Measurements from ENCODE around the gene RAX2. TPM values are rescaled to one million over a fixed set of nuclear protein-coding genes. Genes with fewer than 3 reads are reported as not detected.

The RAX2 gene
- total and polyA plus RNA-seq, 9 of the 15 experiments (the other 6 are each of a cell fraction or from before 2014, with no cell fraction given), result not detected

DNA sequence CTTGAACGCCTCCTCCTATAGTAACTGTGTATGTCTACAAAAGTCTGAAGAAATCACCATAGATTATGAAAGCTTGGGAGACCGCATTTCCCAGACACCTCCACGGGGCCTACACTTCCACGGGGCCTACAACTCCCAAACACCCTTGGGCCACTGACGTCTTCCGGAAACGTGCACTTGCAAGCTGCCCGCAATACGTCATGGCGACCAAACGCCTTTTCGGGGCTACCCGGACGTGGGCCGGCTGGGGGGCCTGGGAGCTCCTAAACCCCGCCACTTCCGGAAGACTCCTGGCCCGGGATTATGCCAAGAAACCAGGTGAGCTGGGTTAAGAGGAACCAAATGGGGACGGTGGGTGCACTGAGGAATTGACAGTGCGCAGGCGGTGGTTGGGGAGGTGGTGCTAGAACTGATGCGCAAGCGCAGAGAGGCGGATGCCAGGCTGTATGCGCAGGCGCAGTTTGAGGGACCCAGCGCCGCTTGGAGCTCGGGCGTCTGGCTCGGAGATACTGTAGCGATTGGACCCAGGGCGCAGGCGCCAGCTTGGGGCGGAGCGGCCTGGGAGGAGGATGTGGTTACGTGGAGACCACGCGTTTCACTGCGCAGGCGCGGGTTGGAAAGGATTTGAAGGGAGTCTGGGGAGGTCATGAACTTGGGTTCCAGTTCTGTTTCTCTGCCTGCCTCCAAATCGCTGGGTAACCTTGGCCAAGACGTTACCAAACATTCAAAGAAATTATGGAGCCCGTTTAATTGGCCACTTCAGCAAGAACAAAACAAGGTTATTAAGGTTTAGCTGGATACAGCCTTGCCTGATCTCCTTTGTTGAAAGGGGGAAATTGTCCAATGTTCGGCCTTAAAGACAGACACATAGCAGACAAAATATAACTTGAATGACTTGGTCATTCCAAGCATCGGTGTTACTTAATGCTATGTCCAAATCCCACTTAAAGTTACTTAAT lies 9.2 kb downstream of the RAX2 start, which contains the start of gene MRPL54 (continued):
- no peak for TF ChIP-seq KDM1A (IDR thresholded peaks at IDR 0.05)
- TF ChIP-seq TCF7 (IDR thresholded peaks at IDR 0.05; ENCODE audit: borderline replicate concordance), result no peak
- TF ChIP-seq, protein P1, sequence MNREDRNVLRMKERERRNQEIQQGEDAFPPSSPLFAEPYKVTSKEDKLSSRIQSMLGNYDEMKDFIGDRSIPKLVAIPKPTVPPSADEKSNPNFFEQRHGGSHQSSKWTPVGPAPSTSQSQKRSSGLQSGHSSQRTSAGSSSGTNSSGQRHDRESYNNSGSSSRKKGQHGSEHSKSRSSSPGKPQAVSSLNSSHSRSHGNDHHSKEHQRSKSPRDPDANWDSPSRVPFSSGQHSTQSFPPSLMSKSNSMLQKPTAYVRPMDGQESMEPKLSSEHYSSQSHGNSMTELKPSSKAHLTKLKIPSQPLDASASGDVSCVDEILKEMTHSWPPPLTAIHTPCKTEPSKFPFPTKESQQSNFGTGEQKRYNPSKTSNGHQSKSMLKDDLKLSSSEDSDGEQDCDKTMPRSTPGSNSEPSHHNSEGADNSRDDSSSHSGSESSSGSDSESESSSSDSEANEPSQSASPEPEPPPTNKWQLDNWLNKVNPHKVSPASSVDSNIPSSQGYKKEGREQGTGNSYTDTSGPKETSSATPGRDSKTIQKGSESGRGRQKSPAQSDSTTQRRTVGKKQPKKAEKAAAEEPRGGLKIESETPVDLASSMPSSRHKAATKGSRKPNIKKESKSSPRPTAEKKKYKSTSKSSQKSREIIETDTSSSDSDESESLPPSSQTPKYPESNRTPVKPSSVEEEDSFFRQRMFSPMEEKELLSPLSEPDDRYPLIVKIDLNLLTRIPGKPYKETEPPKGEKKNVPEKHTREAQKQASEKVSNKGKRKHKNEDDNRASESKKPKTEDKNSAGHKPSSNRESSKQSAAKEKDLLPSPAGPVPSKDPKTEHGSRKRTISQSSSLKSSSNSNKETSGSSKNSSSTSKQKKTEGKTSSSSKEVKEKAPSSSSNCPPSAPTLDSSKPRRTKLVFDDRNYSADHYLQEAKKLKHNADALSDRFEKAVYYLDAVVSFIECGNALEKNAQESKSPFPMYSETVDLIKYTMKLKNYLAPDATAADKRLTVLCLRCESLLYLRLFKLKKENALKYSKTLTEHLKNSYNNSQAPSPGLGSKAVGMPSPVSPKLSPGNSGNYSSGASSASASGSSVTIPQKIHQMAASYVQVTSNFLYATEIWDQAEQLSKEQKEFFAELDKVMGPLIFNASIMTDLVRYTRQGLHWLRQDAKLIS (CRISPR knock-in tag; IDR thresholded peaks at IDR 0.05), result no peak
- no peak for TF ChIP-seq ZNF77 (CRISPR knock-in tag; IDR thresholded peaks at IDR 0.05)
- TF ChIP-seq SRSF9 (IDR thresholded peaks at IDR 0.05; ENCODE audit: borderline replicate concordance, low read depth, low read length), result no peak
- TF ChIP-seq ZHX1 (conservative IDR thresholded peaks at IDR 0.05; ENCODE audit: low read length), result no peak
- no peak for TF ChIP-seq ZNF57 (CRISPR knock-in tag; IDR thresholded peaks at IDR 0.05)
- TF ChIP-seq ZNF24 (IDR thresholded peaks at IDR 0.05), result no peak
- no peak for TF ChIP-seq GTF2B (IDR thresholded peaks at IDR 0.05; ENCODE audit: extremely low read depth, insufficient read length)
- TF ChIP-seq CEBPG (CRISPR knock-in tag; IDR thresholded peaks at IDR 0.05), result peak; percentile 89
- TF ChIP-seq CEBPG (tag; conservative IDR thresholded peaks at IDR 0.05 in 1 of 2, IDR thresholded peaks at IDR 0.05 in 1 of 2), result peak; percentile 67 to 81
- TF ChIP-seq NCOA6 (IDR thresholded peaks at IDR 0.05), result no peak
- no peak for TF ChIP-seq KAT8 (IDR thresholded peaks at IDR 0.05; ENCODE audit: low read depth)
- no peak for TF ChIP-seq UBTF (IDR thresholded peaks at IDR 0.05; ENCODE audit: borderline replicate concordance in 1 of 2, low read depth in 2 of 2, low read length in 2 of 2)
- peak; percentile 93 for TF ChIP-seq ELF1 (tag; IDR thresholded peaks at IDR 0.05)
- TF ChIP-seq ZEB2 (IDR thresholded peaks at IDR 0.05), result no peak
- TF ChIP-seq ZFP36 (IDR thresholded peaks at IDR 0.05; ENCODE audit: low read depth, low read length, partially characterized antibody), result peak; percentile 27
- no peak for TF ChIP-seq NR1H2 (CRISPR knock-in tag; IDR thresholded peaks at IDR 0.05)
- TF ChIP-seq NFXL1 (CRISPR knock-in tag; IDR thresholded peaks at IDR 0.05), result no peak

All from K562 (cell line).